Suppressor macrophage treated with lipopolysaccharide for 4 hours (primary cell): ENCODE data around the gene ZRANB3.
"Not testable (repeated sequence)": the region's sequence is repeated elsewhere in the genome, so short reads cannot be mapped to it uniquely, and the experiment has no call there.

ENCODE experiments used
- DNase-seq: peaks from one replicate; pipeline ENCODE4 v3.0.0-alpha.2; 2020

The ZRANB3 gene

GRCh38 chr2:135475128-135475527 is 55.9 kb downstream of the ZRANB3 start:
- DNase-seq, result no peak

- DNase-seq, result peak; percentile 20
Measured at GRCh38 chr2:135473567-135473966, 57.5 kb downstream of the ZRANB3 start.

- peak; percentile 3 for DNase-seq
Measured at GRCh38 chr2:135471106-135471505, 59.9 kb downstream of the ZRANB3 start.

GRCh38 chr2:135457279-135457678 is 73.7 kb downstream of the ZRANB3 start:
- no peak for DNase-seq

GRCh38 chr2:135456835-135457234 is 74.2 kb downstream of the ZRANB3 start:
- no peak for DNase-seq

GRCh38 chr2:135456431-135456830 is 74.6 kb downstream of the ZRANB3 start:
- no peak for DNase-seq

GRCh38 chr2:135454608-135455007 is 76.4 kb downstream of the ZRANB3 start:
- no peak for DNase-seq

GRCh38 chr2:135453027-135453426 is 78.0 kb downstream of the ZRANB3 start:
- not testable (repeated sequence) for DNase-seq

GRCh38 chr2:135451966-135452365 is 79.1 kb downstream of the ZRANB3 start:
- DNase-seq, result no peak

GRCh38 chr2:135443013-135443412 is 88.0 kb downstream of the ZRANB3 start:
- DNase-seq, result not testable (repeated sequence)

GRCh38 chr2:135435155-135435554 is 95.9 kb downstream of the ZRANB3 start:
- DNase-seq, result not testable (repeated sequence)

- DNase-seq, result no peak
Measured at GRCh38 chr2:135424849-135425248, 106.2 kb downstream of the ZRANB3 start.

- no peak for DNase-seq
Measured at GRCh38 chr2:135422898-135423297, 108.1 kb downstream of the ZRANB3 start.

- no peak for DNase-seq
Measured at GRCh38 chr2:135411646-135412045, 119.4 kb downstream of the ZRANB3 start.

- no peak for DNase-seq
Measured at GRCh38 chr2:135409436-135409835, 121.6 kb downstream of the ZRANB3 start.

GRCh38 chr2:135396259-135396658 is 134.8 kb downstream of the ZRANB3 start:
- DNase-seq, result not testable (repeated sequence)

GRCh38 chr2:135386993-135387392 is 144.0 kb downstream of the ZRANB3 start:
- DNase-seq, result no peak

GRCh38 chr2:135378591-135378990 is 152.4 kb downstream of the ZRANB3 start:
- DNase-seq, result no peak

- DNase-seq, result no peak
Measured at GRCh38 chr2:135373702-135374101, 157.3 kb downstream of the ZRANB3 start.

GRCh38 chr2:135349941-135350340 is 181.1 kb downstream of the ZRANB3 start:
- no peak for DNase-seq

- not testable (repeated sequence) for DNase-seq
Measured at GRCh38 chr2:135348096-135348704, 182.8 kb downstream of the ZRANB3 start.

- DNase-seq, result no peak
Measured at GRCh38 chr2:135337071-135337470, 193.9 kb downstream of the ZRANB3 start.

- DNase-seq, result no peak
Measured at GRCh38 chr2:135335256-135335655, 195.8 kb downstream of the ZRANB3 start.

GRCh38 chr2:135327146-135327545 is 203.9 kb downstream of the ZRANB3 start:
- no peak for DNase-seq
